Activated T-cell treated with anti-CD3 and anti-CD28 coated beads, Interleukin-2, amount 50 U/mL, for 4 hours (primary cell): ENCODE data around the gene LPGAT1. TPM values are rescaled to one million over a fixed set of nuclear protein-coding genes. Genes with fewer than 3 reads are reported as not detected.
"Not testable (repeated sequence)": the region's sequence is repeated elsewhere in the genome, so short reads cannot be mapped to it uniquely, and the experiment has no call there.

Experiments
- ATAC-seq, 2 donors: fragments of 200-7000 bp; cut with Tn5 transposase; one replicate each; pipeline ENCODE4 v1.10.0; 2021
- DNase-seq: peaks from one replicate; pipeline ENCODE4 v3.0.0-alpha.2; 2020
- H3K27me3 Mint-ChIP-seq: one replicate; pipeline ENCODE4 v1.8.0; 2021; ENCODE audit warnings: low read depth, mixed read lengths
- H3K36me3 Mint-ChIP-seq: one replicate; pipeline ENCODE4 v1.8.0; 2022; ENCODE audit warnings: mixed read lengths; ENCODE audit not compliant: insufficient read depth
- H3K4me1 Mint-ChIP-seq: one replicate; pipeline ENCODE4 v1.8.0; 2021; ENCODE audit warnings: low read depth, mixed read lengths
- H3K4me3 Mint-ChIP-seq: one replicate; pipeline ENCODE4 v1.8.0; 2021; ENCODE audit warnings: mild to moderate bottlenecking, moderate library complexity, mixed read lengths
- H3K9me3 Mint-ChIP-seq: one replicate; pipeline ENCODE4 v1.8.0; 2021; ENCODE audit warnings: mixed read lengths
- total RNA-seq, 3 donors: library from RNA; stranded (reverse); gene quantifications; one replicate each; pipeline ENCODE4 v1.2.1, GENCODE V29; 2021

The LPGAT1 gene
- total RNA-seq, 3 donors from 2014 or later, result 31.7 to 46.9 (median 36.0) TPM

GRCh38 chr1:211701733-211702132 lies 128.8 kb downstream of the LPGAT1 start:
- no peak overlapping the region for H3K4me3 Mint-ChIP-seq
- DNase-seq (no peak), ATAC-seq (no peak)
- peaks cover 4% of the 10 kb centered on the region for H3K27me3 Mint-ChIP-seq
- H3K36me3 Mint-ChIP-seq, result no peaks in the 10 kb centered on the region
- no peaks in the 10 kb centered on the region for H3K9me3 Mint-ChIP-seq
- peaks cover 17% of the 10 kb centered on the region for H3K4me1 Mint-ChIP-seq

- H3K36me3 Mint-ChIP-seq, result no peaks in the 10 kb centered on the region
- no peak for DNase-seq
- ATAC-seq, result no peak
- H3K27me3 Mint-ChIP-seq, result peaks cover 4% of the 10 kb centered on the region
- H3K4me3 Mint-ChIP-seq, result no peak overlapping the region
- no peaks in the 10 kb centered on the region for H3K9me3 Mint-ChIP-seq
- H3K4me1 Mint-ChIP-seq, result peaks cover 29% of the 10 kb centered on the region
Measured at GRCh38 chr1:211699059-211699458, 131.5 kb downstream of the LPGAT1 start.

- no peaks in the 10 kb centered on the region for H3K9me3 Mint-ChIP-seq
- H3K4me1 Mint-ChIP-seq, result peaks cover 29% of the 10 kb centered on the region
- H3K36me3 Mint-ChIP-seq, result no peaks in the 10 kb centered on the region
- peaks cover 4% of the 10 kb centered on the region for H3K27me3 Mint-ChIP-seq
- peak overlapping the region; percentile 56 for H3K4me3 Mint-ChIP-seq
- peak; percentile 92 to 97 for ATAC-seq
- peak; percentile 77 for DNase-seq
Measured at GRCh38 chr1:211698161-211699026, 132.2 kb downstream of the LPGAT1 start.

GRCh38 chr1:211697356-211697755 lies 133.2 kb downstream of the LPGAT1 start:
- ATAC-seq (no peak), DNase-seq (no peak)
- peaks cover 29% of the 10 kb centered on the region for H3K4me1 Mint-ChIP-seq
- no peak overlapping the region for H3K4me3 Mint-ChIP-seq
- no peaks in the 10 kb centered on the region for H3K9me3 Mint-ChIP-seq
- H3K36me3 Mint-ChIP-seq, result no peaks in the 10 kb centered on the region
- peaks cover 4% of the 10 kb centered on the region for H3K27me3 Mint-ChIP-seq

DNA sequence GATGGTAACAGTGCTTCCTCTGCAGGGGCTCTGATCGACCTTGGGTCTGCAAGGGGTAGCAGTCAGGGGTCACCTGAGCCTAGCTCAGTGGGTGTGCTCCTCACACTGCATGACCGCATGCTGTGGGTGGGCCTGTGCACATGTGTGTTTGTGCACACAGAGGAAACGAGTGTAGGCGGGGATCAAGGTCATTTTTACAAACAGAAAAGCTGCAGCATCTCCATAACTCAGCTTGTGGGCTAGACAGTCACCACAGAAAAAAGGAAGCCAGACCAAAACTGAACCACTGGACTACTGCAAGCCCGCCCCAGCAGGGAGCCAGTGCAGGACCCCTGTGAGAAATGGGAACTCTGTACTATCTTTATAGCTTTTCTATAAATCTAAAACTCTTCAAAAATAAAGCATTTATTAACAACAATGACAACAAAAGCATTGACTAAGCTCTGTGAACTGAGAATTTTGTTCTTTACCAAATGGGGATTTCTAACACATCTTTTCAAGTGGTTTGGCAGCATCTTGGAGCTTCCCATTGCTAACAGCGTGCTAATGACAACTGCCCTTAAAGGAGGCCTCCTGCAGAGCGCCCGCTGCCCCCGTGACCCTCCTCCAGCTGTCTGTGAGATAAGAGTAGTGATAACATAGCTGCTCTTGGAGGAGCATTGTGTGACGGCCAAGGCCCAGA lies 135.3 kb downstream of the LPGAT1 start:
- H3K27me3 Mint-ChIP-seq, result peaks cover 4% of the 10 kb centered on the region
- no peak overlapping the region for H3K4me3 Mint-ChIP-seq

GRCh38 chr1:211693911-211694310 lies 136.7 kb downstream of the LPGAT1 start:
- ATAC-seq, H3K27me3 Mint-ChIP-seq, H3K4me3 Mint-ChIP-seq, DNase-seq, H3K9me3 Mint-ChIP-seq, H3K36me3 Mint-ChIP-seq: not testable (repeated sequence)
- H3K4me1 Mint-ChIP-seq, result peaks cover 25% of the 10 kb centered on the region

More for the DNA sequence above, 135.3 kb downstream of the LPGAT1 start:
- Mint-ChIP-seq H3K36me3 (no peaks in the 10 kb centered on the region), H3K9me3 (no peaks in the 10 kb centered on the region), H3K4me1 (peaks cover 29% of the 10 kb centered on the region)
- DNase-seq (no peak), ATAC-seq (peak in 1 of 2 donors; percentile 23)

Other genes starting within 250 kb of the LPGAT1 start
- gene NEK2, start 155.1 kb downstream of the LPGAT1 start, total RNA-seq, result 1 to 10 TPM; 1.2 to 2.0 (median 2.0) TPM
- 10 to 100 TPM; 28.0 to 35.8 (median 29.5) TPM for gene INTS7, start 204.8 kb upstream of the LPGAT1 start, total RNA-seq
- 10 to 100 TPM; 47.7 to 74.5 (median 65.2) TPM for gene DTL, start 205.0 kb upstream of the LPGAT1 start, total RNA-seq